Naive thymus-derived CD4-positive, alpha-beta T cell (primary cell): Measurements from ENCODE around the gene ALDH3A1. TPM values are rescaled to one million over a fixed set of nuclear protein-coding genes. Genes with fewer than 3 reads are reported as not detected.
A peak's percentile ranks its signal among the peaks of the same experiment; 100 is the strongest.
"Not testable (repeated sequence)": the region's sequence is repeated elsewhere in the genome, so short reads cannot be mapped to it uniquely, and the experiment has no call there.

Experiments
- ATAC-seq: fragments of 150-1000 bp; cut with Tn5 transposase; 2 replicates; pipeline ENCODE4 v1.10.0; 2021; ENCODE audit warnings: mild to moderate bottlenecking, moderate library complexity
- CTCF ChIA-PET: fragments of 350-600 bp; sonication (Branson Sonifier 250); formaldehyde crosslinking; loops from one replicate; lab custom pipeline; 2021; ENCODE audit warnings: antibody characterized with exemption; lab: Charles Lee
- POLR2A ChIA-PET: fragments of 350-600 bp; sonication (Branson Sonifier 250); formaldehyde crosslinking; loops from one replicate; lab custom pipeline; 2021; ENCODE audit warnings: antibody characterized with exemption, inconsistent platforms; lab: Charles Lee
- DNase-seq, 9 donors: peaks; one replicate each; pipeline versions ENCODE4 v3.0.0 to v3.0.0-alpha.2; 2020 to 2022; ENCODE audit warnings: mixed read lengths in 1 of 9
- H3K27ac ChIP-seq: one replicate; pipeline ENCODE4 v1.7.0; 2013; ENCODE audit warnings: mild to moderate bottlenecking, low read depth, low read length, moderate library complexity
- H3K27me3 ChIP-seq, 2 donors: one replicate each; pipeline ENCODE4 v1.7.0; 2013; ENCODE audit warnings: low read length in 2 of 2, mild to moderate bottlenecking in 2 of 2, moderate library complexity in 2 of 2; ENCODE audit not compliant: control insufficient read depth in 2 of 2, insufficient read depth in 2 of 2
- H3K36me3 ChIP-seq, 3 experiments: 1 replicate in 2 of 3; 2 replicates in 1 of 3; pipeline ENCODE4 v1.7.0; 2013; ENCODE audit warnings: low read length in 3 of 3, mild to moderate bottlenecking in 3 of 3, moderate library complexity in 1 of 3; ENCODE audit not compliant: insufficient read depth in 3 of 3, control insufficient read depth in 2 of 3
- H3K4me1 ChIP-seq, 2 donors: one replicate each; pipeline ENCODE4 v1.7.0; 2013; ENCODE audit warnings: low read length in 2 of 2, mild to moderate bottlenecking in 2 of 2, moderate library complexity in 1 of 2; ENCODE audit not compliant: control insufficient read depth in 2 of 2, insufficient read depth in 2 of 2
- H3K4me3 ChIP-seq: 2 replicates; pipeline ENCODE4 v1.7.0; 2013; ENCODE audit warnings: mild to moderate bottlenecking, low read length
- H3K9me3 ChIP-seq, 3 experiments: 1 replicate in 2 of 3; 2 replicates in 1 of 3; pipeline ENCODE4 v1.7.0; 2013; ENCODE audit warnings: low read length in 3 of 3; ENCODE audit not compliant: control insufficient read depth in 2 of 3
- H3K27ac Mint-ChIP-seq, 9 donors: one replicate each; pipeline ENCODE4 v1.8.0; 2020 to 2022; ENCODE audit warnings: mixed read lengths in 9 of 9, mild to moderate bottlenecking in 8 of 9, moderate library complexity in 5 of 9, inconsistent platforms in 2 of 9
- H3K27me3 Mint-ChIP-seq, 5 donors: one replicate each; pipeline ENCODE4 v1.8.0; 2021 to 2022; ENCODE audit warnings: mixed read lengths in 5 of 5, mild to moderate bottlenecking in 1 of 5
- H3K36me3 Mint-ChIP-seq, 5 donors: one replicate each; pipeline ENCODE4 v1.8.0; 2020 to 2022; ENCODE audit warnings: mixed read lengths in 5 of 5, mild to moderate bottlenecking in 3 of 5, inconsistent platforms in 1 of 5
- H3K4me1 Mint-ChIP-seq, 7 donors: one replicate each; pipeline ENCODE4 v1.8.0; 2020 to 2022; ENCODE audit warnings: mixed read lengths in 7 of 7, mild to moderate bottlenecking in 3 of 7, inconsistent platforms in 1 of 7
- H3K4me3 Mint-ChIP-seq, 10 donors: one replicate each; pipeline ENCODE4 v1.8.0; 2020 to 2022; ENCODE audit warnings: mild to moderate bottlenecking in 10 of 10, mixed read lengths in 10 of 10, moderate library complexity in 6 of 10, inconsistent platforms in 2 of 10
- H3K9me3 Mint-ChIP-seq, 11 donors: one replicate each; pipeline ENCODE4 v1.8.0; 2020 to 2022; ENCODE audit warnings: mixed read lengths in 11 of 11, mild to moderate bottlenecking in 4 of 11, inconsistent platforms in 1 of 11, moderate library complexity in 1 of 11
- intact Hi-C, 2 donors: fragments of 100-400 bp; cut with micrococcal nuclease; formaldehyde crosslinking; loops; one replicate each; pipeline ENCODE4 v1.15.1; 2023
- polyA plus RNA-seq, 2 donors: library from polyadenylated mRNA; unstranded; fragments of 300-500 nt; fragmentation: Illumina TruSeq; gene quantifications; one replicate each; pipeline ENCODE4 v1.2.3, GENCODE V29; 2021
- total RNA-seq, 6 experiments: library from RNA in 5 of 6; stranded (reverse) in 5 of 6; gene quantifications; 1 replicate in 5 of 6; 2 replicates in 1 of 6; pipeline ENCODE4 v1.2.3 and lab custom pipeline; 2021 to 2026

The ALDH3A1 gene
- total and polyA plus RNA-seq, 7 experiments from 2014 or later, result 0.61 TPM; not detected in 6

DNA sequence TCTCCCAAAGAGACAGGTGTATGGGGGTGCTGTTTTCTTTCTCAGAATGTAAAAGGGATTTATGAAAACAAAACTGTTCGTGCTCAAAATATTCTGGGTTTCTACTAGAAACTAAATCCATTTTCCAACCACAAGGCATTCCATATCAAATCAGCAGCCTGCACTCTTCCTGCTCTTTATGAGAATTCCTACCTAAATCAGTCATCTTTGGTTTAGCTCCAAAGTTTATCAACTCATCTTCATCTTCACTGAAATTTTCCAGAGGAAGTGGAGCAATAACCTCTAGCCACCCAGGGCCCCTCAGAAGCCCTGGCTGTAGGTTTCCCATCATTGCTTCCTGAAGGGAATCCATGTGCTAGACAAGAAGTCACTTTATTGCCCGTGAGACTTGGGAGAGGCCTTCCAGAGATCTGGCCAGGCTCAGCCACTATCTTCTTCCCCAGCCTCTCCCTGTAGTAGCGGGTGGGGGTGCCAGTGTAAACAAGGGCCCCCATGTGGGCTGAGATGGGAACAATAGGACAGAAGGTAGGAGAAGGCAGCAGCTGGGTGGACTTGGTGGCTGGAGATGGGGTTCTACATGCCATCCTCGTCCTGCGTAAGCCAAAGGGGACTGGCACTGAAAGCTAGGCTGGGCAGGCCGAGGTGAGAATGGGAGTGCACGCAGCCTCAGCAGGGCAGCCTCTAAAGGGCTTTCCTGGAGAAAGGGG is 22.0 kb upstream of the ALDH3A1 start:
- Mint-ChIP-seq H3K27ac (peak overlapping the region in 8 of 9 donors; percentile 92 to 99 (median 97)), H3K4me3 (peak overlapping the region in 8 of 10 donors; percentile 9 to 86 (median 22)), H3K36me3 (peaks cover 0 to 7% (median 2%) of the 10 kb centered on the region in 5 donors), H3K9me3 (no peaks in the 10 kb centered on the region), H3K4me1 (peaks cover 32 to 87% (median 74%) of the 10 kb centered on the region in 7 donors), H3K27me3 (no peaks in the 10 kb centered on the region)
- no peaks in the 10 kb centered on the region for H3K36me3 ChIP-seq
- no peak overlapping the region for H3K4me3 ChIP-seq
- no peak for DNase-seq
- ATAC-seq, result no peak
- H3K27me3 ChIP-seq, result no peaks in the 10 kb centered on the region
- H3K27ac ChIP-seq, result peak overlapping the region; percentile 70
- no peaks in the 10 kb centered on the region for H3K9me3 ChIP-seq
- CTCF ChIA-PET, result interaction anchor here (4.0 kb wide), 1 partner anchor 8 kb away, joined by 37 read pairs; no protein-coding TSS in a partner anchor
- H3K4me1 ChIP-seq, result peaks cover 14 to 73% of the 10 kb centered on the region in 2 donors
- POLR2A ChIA-PET, result interaction anchor here (0.6 to 3.5 kb wide), 4 partner anchors 122 to 305 kb away, joined by 3 to 17 read pairs (median 4); partner anchors contain the start of gene ALDH3A2
- intact Hi-C loops, result loop anchor here (5.0 to 10.0 kb wide), 4 partner anchors 125 to 393 kb away; partner anchors contain the start of genes ALDH3A2 (in 1 of the 2) and MAPK7 (in 1 of the 2)

DNA sequence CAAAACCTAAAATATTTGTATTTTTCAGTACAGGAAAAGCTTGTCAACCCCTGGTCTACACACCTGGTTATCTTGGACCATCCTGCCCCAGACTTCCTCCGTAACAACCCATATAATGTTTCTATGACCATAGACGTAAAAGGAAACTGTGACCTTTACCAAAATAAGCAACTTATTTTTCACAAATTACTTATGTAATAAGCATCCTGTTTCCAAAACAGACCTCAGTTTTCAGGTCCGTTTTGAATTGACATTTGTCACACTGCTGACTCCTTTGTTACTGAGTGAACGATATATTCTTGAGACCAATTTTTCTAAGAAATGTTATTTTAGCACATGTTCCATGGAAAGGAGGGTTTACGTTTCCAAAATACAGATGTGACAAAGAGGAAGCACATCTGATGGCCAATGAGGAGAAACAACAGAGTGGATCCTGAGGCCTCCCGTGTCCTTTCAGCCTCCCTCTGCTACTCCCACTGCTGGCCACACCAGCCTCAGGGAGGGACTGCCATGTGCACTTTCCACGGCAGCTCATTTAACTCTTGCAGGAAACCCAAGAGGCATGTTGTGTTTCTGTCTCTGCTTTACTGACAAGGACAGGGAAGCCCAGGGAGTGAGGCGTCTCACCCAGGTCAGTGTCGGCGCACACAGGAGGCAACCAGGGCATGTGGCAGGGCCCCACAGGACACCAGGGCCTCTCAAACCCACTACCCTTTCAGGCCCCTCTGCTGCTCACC is 20.1 kb upstream of the ALDH3A1 start:
- no peaks in the 10 kb centered on the region for H3K9me3 Mint-ChIP-seq
- intact Hi-C loops, result loop anchor here (5.0 to 10.0 kb wide), 3 partner anchors 123 to 321 kb away; partner anchors contain the start of gene ALDH3A2 (in 1 of the 2)
- H3K27ac ChIP-seq, result peak overlapping the region; percentile 44
- H3K4me3 ChIP-seq, result no peak overlapping the region
- ChIA-PET POLR2A (interaction anchor here (0.7 to 2.1 kb wide), 2 partner anchors 255 to 258 kb away, joined by 3 to 8 read pairs; no protein-coding TSS in a partner anchor), CTCF (interaction anchor here (0.6 to 7.5 kb wide), 6 partner anchors 38 to 1941 kb away, joined by 3 to 67 read pairs (median 3); partner anchors contain the start of gene B9D1)
- DNase-seq (peak in 3 of 9 donors; percentile 23 to 44 (median 38)), ATAC-seq (no peak)
- no peaks in the 10 kb centered on the region for H3K36me3 ChIP-seq
- H3K27me3 ChIP-seq, result no peaks in the 10 kb centered on the region
- H3K27me3 Mint-ChIP-seq, result no peaks in the 10 kb centered on the region
- H3K4me3 Mint-ChIP-seq, result peak overlapping the region in 8 of 10 donors; percentile 17 to 69 (median 39)
- H3K36me3 Mint-ChIP-seq, result peaks cover 0 to 7% (median 2%) of the 10 kb centered on the region in 5 donors
- peaks cover 30 to 72% (median 60%) of the 10 kb centered on the region in 7 donors for H3K4me1 Mint-ChIP-seq
- H3K4me1 ChIP-seq, result peaks cover 14 to 57% of the 10 kb centered on the region in 2 donors
- H3K9me3 ChIP-seq, result no peaks in the 10 kb centered on the region
- H3K27ac Mint-ChIP-seq, result peak overlapping the region; percentile 35 to 99 (median 88)

DNA sequence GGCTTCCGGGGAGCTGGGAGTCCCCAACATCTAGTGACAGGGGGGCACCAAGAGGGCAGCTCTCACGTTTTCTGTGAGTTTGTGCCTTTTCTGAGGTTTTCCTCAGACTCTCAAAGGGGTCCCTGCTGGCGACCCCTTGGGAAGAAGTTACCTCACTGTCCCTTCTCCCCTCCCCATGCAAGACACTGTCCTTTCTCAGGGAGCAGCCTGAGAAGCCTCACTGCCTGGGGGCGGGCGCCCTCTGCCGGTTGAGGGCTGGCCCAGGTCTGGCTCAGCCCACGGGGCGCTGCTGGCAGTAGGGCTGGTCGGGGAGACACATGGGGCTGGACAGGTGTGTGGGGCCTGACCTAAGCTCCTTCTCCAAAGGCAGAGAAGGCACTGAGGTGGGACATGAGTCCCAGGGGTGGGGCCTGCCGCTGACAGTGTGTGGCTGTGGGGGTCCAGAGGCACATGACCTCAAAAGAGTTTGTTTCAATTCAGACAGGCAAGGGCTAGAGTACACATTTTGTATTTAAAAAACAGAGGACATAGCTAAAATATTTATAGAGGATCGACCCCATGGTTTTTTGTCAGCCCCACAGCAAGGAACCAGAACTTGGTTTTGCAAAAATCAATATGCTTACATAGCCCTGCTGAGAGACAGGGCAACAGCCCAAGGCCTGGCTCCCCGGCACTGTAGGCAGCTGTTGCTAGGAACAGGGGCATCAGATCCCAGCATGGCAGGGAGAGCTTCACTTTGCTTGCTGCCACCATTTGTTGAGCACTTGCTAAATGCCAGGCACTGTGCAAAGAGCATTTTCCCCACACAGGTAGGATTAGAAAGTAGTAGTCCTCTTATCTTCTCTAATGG is 18.5 kb upstream of the ALDH3A1 start:
- peak overlapping the region in 8 of 10 donors; percentile 25 to 73 (median 59) for H3K4me3 Mint-ChIP-seq
- no peaks in the 10 kb centered on the region for H3K27me3 ChIP-seq
- H3K4me1 Mint-ChIP-seq, result peaks cover 22 to 63% (median 46%) of the 10 kb centered on the region in 7 donors
- ChIA-PET POLR2A (interaction anchor here (0.7 to 2.1 kb wide), 3 partner anchors 253 to 377 kb away, joined by 3 to 8 read pairs (median 3); no protein-coding TSS in a partner anchor), CTCF (interaction anchor here (0.6 to 7.5 kb wide), 22 partner anchors 10 to 404 kb away, joined by 3 to 67 read pairs (median 5); partner anchors contain the start of genes ALDH3A2 and B9D1)
- no peak overlapping the region for H3K4me3 ChIP-seq
- H3K36me3 ChIP-seq, result no peaks in the 10 kb centered on the region
- peak; percentile 54 to 88 (median 77) for DNase-seq
- ATAC-seq, result peak; percentile 93
- H3K4me1 ChIP-seq, result peaks cover 5 to 43% of the 10 kb centered on the region in 2 donors
- peaks cover 0 to 3% (median 0%) of the 10 kb centered on the region in 5 donors for H3K27me3 Mint-ChIP-seq
- H3K9me3 Mint-ChIP-seq, result no peaks in the 10 kb centered on the region
- H3K27ac Mint-ChIP-seq, result peak overlapping the region; percentile 50 to 99 (median 87)
- peaks cover 0 to 7% (median 2%) of the 10 kb centered on the region in 5 donors for H3K36me3 Mint-ChIP-seq
- no peaks in the 10 kb centered on the region for H3K9me3 ChIP-seq
- intact Hi-C loops, result loop anchor here (1.0 to 10.0 kb wide), 11 partner anchors 22 to 404 kb away; partner anchors contain the start of genes ALDH3A2 (in 2 of the 2) and B9D1 (in 1 of the 2)
- H3K27ac ChIP-seq, result peak overlapping the region; percentile 33

DNA sequence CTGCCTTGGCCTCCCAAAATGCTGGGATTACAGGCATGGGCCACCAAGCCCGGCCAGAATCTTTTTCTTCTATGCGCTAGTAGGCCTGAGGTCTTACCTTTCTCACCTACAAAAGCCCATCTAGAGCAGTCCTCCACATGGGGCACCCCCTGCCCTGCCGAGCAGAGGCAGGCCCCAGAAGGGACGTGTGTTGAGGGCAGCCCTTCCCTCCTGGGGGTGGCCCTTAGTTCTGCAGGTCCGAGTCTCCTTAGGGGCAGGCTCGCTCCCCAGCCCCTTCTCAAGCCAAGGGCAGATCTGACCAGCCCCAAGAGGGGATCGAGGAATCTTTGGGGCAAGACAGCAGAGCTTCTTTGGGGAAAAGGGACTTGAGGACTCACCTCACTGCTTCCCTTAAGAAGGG is 17.9 kb upstream of the ALDH3A1 start:
- H3K27me3 ChIP-seq, result no peaks in the 10 kb centered on the region
- no peaks in the 10 kb centered on the region for H3K9me3 ChIP-seq
- no peaks in the 10 kb centered on the region for H3K9me3 Mint-ChIP-seq
- H3K27me3 Mint-ChIP-seq, result peaks cover 0 to 3% (median 0%) of the 10 kb centered on the region in 5 donors
- intact Hi-C loops, result loop anchor here (1.0 to 10.0 kb wide), 11 partner anchors 21 to 404 kb away; partner anchors contain the start of genes ALDH3A2 (in 2 of the 2) and B9D1 (in 1 of the 2)
- peak overlapping the region in 1 of 9 donors; percentile 99 for H3K27ac Mint-ChIP-seq
- ChIA-PET CTCF (interaction anchor here (0.6 to 7.5 kb wide), 17 partner anchors 10 to 403 kb away, joined by 3 to 67 read pairs (median 5); partner anchors contain the start of genes ALDH3A2 and B9D1), POLR2A (interaction anchor here (0.7 to 0.8 kb wide), 2 partner anchors 257 to 377 kb away, joined by 3 read pairs; no protein-coding TSS in a partner anchor)
- no peak overlapping the region for H3K27ac ChIP-seq
- DNase-seq (no peak), ATAC-seq (no peak)
- no peaks in the 10 kb centered on the region for H3K36me3 ChIP-seq
- H3K4me1 Mint-ChIP-seq, result peaks cover 16 to 57% (median 39%) of the 10 kb centered on the region in 7 donors
- H3K4me3 ChIP-seq, result no peak overlapping the region
- H3K36me3 Mint-ChIP-seq, result peaks cover 0 to 7% (median 2%) of the 10 kb centered on the region in 5 donors
- H3K4me1 ChIP-seq, result peaks cover 0 to 37% of the 10 kb centered on the region in 2 donors
- H3K4me3 Mint-ChIP-seq, result no peak overlapping the region

DNA sequence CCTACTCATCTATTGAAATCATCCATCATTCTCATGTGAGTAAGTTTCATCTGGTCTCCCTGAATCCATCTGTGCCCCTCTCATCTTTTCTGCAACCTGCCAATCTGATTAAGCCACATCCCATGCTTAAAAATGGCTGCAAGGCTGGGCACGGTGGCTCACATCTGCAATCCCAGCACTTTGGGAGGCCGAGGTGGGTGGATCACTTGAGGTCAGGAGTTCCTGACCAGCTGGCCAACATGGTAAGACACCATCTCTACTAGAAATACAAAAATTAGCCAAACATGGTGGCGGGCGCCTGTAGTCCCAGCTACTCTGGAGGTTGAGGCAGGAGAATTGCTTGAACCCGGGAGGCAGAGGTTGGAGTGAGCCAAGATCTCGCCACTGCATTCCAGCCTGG is 15.9 kb upstream of the ALDH3A1 start:
- not testable (repeated sequence) for H3K4me3 Mint-ChIP-seq, H3K27me3 ChIP-seq, H3K27ac ChIP-seq, H3K9me3 Mint-ChIP-seq, H3K9me3 ChIP-seq, H3K36me3 ChIP-seq, H3K27me3 Mint-ChIP-seq, H3K36me3 Mint-ChIP-seq, DNase-seq, H3K4me3 ChIP-seq, ATAC-seq
- POLR2A ChIA-PET, result interaction anchor here (0.6 kb wide), 1 partner anchor 42 kb away, joined by 3 read pairs; no protein-coding TSS in a partner anchor
- peak overlapping the region in 1 of 9 donors; percentile 54 for H3K27ac Mint-ChIP-seq
- intact Hi-C loops, result loop anchor here in 1 of 2 donors (10.0 kb wide), 1 partner anchor 119 kb away; the partner anchor contains the start of gene ALDH3A2
- peaks cover 8 to 37% (median 23%) of the 10 kb centered on the region in 7 donors for H3K4me1 Mint-ChIP-seq
- peaks cover 0 to 21% of the 10 kb centered on the region in 2 donors for H3K4me1 ChIP-seq
- CTCF ChIA-PET, result interaction anchor here (0.9 to 7.5 kb wide), 11 partner anchors 8 to 402 kb away, joined by 3 to 67 read pairs (median 5); partner anchors contain the start of genes ALDH3A2 and B9D1
